ENCODE measurements around the gene DISP2.

DNA sequence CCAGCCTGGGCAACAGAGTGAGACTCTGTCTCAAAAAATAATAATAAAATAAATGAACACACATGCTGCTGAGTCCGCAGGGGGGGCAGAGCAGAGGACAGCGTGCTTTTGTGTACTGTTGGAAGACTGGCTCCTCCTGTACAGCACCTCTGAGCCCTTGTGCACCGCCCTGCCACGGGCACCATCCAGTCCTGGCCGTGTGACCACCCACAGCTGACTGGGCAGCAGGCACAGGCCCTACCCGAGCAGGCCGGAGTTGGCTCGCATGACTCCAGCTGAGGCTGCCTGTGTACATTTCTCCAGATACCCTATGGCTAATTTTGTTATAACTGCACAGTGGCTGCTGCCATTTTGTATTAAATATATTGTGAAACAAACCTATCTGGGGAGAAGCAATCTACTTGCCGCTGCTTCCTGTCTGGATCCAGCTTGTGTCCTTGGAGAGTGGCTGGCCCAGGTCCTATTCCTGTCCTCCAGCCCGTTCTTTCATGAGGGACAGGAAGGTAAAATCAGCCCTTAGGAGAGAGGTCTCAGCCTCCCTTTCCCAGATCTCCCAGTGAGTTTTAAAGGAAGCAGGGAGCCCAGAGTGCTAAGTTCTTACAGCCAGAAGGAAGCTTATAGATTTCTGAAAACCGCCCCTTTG lies 62.2 kb downstream of the DISP2 start:
- TF ChIP-seq, protein P1, sequence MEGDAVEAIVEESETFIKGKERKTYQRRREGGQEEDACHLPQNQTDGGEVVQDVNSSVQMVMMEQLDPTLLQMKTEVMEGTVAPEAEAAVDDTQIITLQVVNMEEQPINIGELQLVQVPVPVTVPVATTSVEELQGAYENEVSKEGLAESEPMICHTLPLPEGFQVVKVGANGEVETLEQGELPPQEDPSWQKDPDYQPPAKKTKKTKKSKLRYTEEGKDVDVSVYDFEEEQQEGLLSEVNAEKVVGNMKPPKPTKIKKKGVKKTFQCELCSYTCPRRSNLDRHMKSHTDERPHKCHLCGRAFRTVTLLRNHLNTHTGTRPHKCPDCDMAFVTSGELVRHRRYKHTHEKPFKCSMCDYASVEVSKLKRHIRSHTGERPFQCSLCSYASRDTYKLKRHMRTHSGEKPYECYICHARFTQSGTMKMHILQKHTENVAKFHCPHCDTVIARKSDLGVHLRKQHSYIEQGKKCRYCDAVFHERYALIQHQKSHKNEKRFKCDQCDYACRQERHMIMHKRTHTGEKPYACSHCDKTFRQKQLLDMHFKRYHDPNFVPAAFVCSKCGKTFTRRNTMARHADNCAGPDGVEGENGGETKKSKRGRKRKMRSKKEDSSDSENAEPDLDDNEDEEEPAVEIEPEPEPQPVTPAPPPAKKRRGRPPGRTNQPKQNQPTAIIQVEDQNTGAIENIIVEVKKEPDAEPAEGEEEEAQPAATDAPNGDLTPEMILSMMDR (IDR thresholded peaks at IDR 0.05), result no peak
- TF ChIP-seq POLR2AphosphoS5 (IDR thresholded peaks at IDR 0.05) (no peak), POLR2A (IDR thresholded peaks at IDR 0.05) (no peak), EP300 (IDR thresholded peaks at IDR 0.05; ENCODE audit: low read depth) (no peak)
